GM18520 (cell line): ENCODE measurements around the gene IQCK.

Experiments
- ATAC-seq: cut with Tn5 transposase; IDR thresholded peaks from one replicate; pipeline ENCODE4 v1.9.1; 2021; ENCODE audit not compliant: unreplicated experiment

Gene IQCK

GRCh38 chr16:19907161-19907992 lies 189.3 kb downstream of the IQCK start:
- ATAC-seq, result no peak
